GM12878 (cell line): ENCODE measurements around the gene BNIPL. TPM values are rescaled to one million over a fixed set of nuclear protein-coding genes. Genes with fewer than 3 reads are reported as not detected.
A peak's percentile ranks its signal among the peaks of the same experiment; 100 is the strongest.

Source experiments
- ATF2 ChIP-seq: IDR thresholded peaks from 2 replicates; pipeline ENCODE4 v1.6.1; 2012; ENCODE audit warnings: low read length, inconsistent platforms
- CREM ChIP-seq: IDR thresholded peaks from 2 replicates; pipeline ENCODE4 v1.6.1; 2014; ENCODE audit warnings: antibody characterized with exemption, low read depth
- CUX1 ChIP-seq: IDR thresholded peaks from 2 replicates; pipeline ENCODE4 v1.6.1; 2012; ENCODE audit warnings: improper control_type of control experiment, low read depth, low read length; ENCODE audit not compliant: insufficient replicate concordance
- E4F1 ChIP-seq: fragments of 450-650 bp; IDR thresholded peaks from 2 replicates; pipeline ENCODE4 v1.6.1; 2018; ENCODE audit warnings: borderline replicate concordance, mild to moderate bottlenecking; ENCODE audit not compliant: partially characterized antibody
- FOXM1 ChIP-seq: IDR thresholded peaks from 2 replicates; pipeline ENCODE4 v1.6.1; 2012; ENCODE audit warnings: low read depth, mild to moderate bottlenecking, inconsistent platforms, low read length, moderate library complexity
- IRF4 ChIP-seq: IDR thresholded peaks from 2 replicates; pipeline ENCODE4 v1.6.1; 2011; ENCODE audit warnings: low read depth, low read length
- MEF2B ChIP-seq: fragments of 450-650 bp; IDR thresholded peaks from 2 replicates; pipeline ENCODE4 v1.6.1; 2018; ENCODE audit warnings: mild to moderate bottlenecking, moderate library complexity; ENCODE audit not compliant: partially characterized antibody, poor library complexity, severe bottlenecking
- MXI1 ChIP-seq: fragments of 150-350 bp; IDR thresholded peaks from 2 replicates; pipeline ENCODE4 v1.6.1; 2011; ENCODE audit warnings: low read depth, mild to moderate bottlenecking, inconsistent platforms, low read length, improper control_type of control experiment
- MYC ChIP-seq: IDR thresholded peaks from 2 replicates; pipeline ENCODE4 v1.6.1; 2011; ENCODE audit warnings: mild to moderate bottlenecking, low read length, moderate library complexity, inconsistent platforms; ENCODE audit not compliant: insufficient read depth, insufficient replicate concordance, insufficient read length, severe bottlenecking
- SKIL ChIP-seq: fragments of 450-650 bp; IDR thresholded peaks from 2 replicates; pipeline ENCODE4 v1.6.1; 2017; ENCODE audit warnings: mild to moderate bottlenecking, low read depth, inconsistent platforms; ENCODE audit not compliant: poor library complexity, severe bottlenecking
- SREBF1 ChIP-seq: IDR thresholded peaks from 2 replicates; pipeline ENCODE4 v1.6.1; 2012; ENCODE audit warnings: mild to moderate bottlenecking, low read length
- ZBTB4 ChIP-seq: fragments of 450-650 bp; formaldehyde crosslinking; IDR thresholded peaks from 2 replicates; pipeline ENCODE4 v1.4.0; 2022; ENCODE audit warnings: mild to moderate bottlenecking, moderate library complexity
- polyA plus RNA-seq, 11 experiments: library from polyadenylated mRNA; depleted of rRNA in 4 of 11; unstranded in 6 of 11; stranded (reverse) in 5 of 11; fragments of >200 nt; fragmentation: Nextera tagmentation in 4 of 11; fragmentation: Illumina TruSeq in 1 of 11; extraction: Ambion mirVana in 4 of 11; extraction: Trizol in 1 of 11; gene quantifications; 1 replicate in 1 of 11; 2 replicates in 10 of 11; pipeline versions ENCODE4 v1.2.1 to v1.2.3, GENCODE V29; 2011 to 2016; ENCODE audit warnings: inconsistent platforms in 2 of 11, missing spikeins in 2 of 11, low read depth in 1 of 11
- total RNA-seq, 4 experiments: library from RNA; depleted of rRNA in 3 of 4; stranded (reverse); fragments of >200 nt in 3 of 4; fragmentation: Illumina TruSeq in 1 of 4; extraction: Trizol in 1 of 4; gene quantifications; 2 replicates each; pipeline versions ENCODE4 v1.2.1 to v1.2.3, GENCODE V29; 2013 to 2021

Gene BNIPL
- total and polyA plus RNA-seq, 10 of the 15 experiments (the other 5 are each of a cell fraction or from before 2014, with no cell fraction given), result 0.05 to 1.1 (median 0.17) TPM

- TF ChIP-seq FOXM1 (peak; percentile 77; the same call in 1 of the 2 replicates), SREBF1 (no peak), ATF2 (peak; percentile 71; the same call in 1 of the 2 replicates), ZBTB4 (CRISPR knock-in tag) (no peak; the same call in 1 of the 2 replicates), IRF4 (peak; percentile 80), E4F1 (peak; percentile 94), CUX1 (no peak), MXI1 (no peak; the same call in 1 of the 2 replicates), MEF2B (peak; percentile 65), CREM (peak; percentile 97), SKIL (peak; percentile 98), MYC (peak; percentile 84)
These were observed 34.3 kb downstream of the BNIPL start, which contains the start of gene GABPB2 (continued) for GRCh38 chr1:151070474-151071276.
